Measurements from ENCODE around the gene ATP5F1E. TPM values are rescaled to one million over a fixed set of nuclear protein-coding genes. Genes with fewer than 3 reads are reported as not detected.

Gene ATP5F1E
- total RNA-seq, 1 experiment from 2014 or later = 41.1 TPM

- TF ChIP-seq HMGXB4 (CRISPR knock-in tag; IDR thresholded peaks at IDR 0.05) = no peak
- Mint-ChIP-seq H3K9me3 (no peaks in the 10 kb centered on the region), H3K4me3 (peak overlapping the region; percentile 80), H3K4me1 (peaks cover 35% of the 10 kb centered on the region), H3K36me3 (peaks cover 19% of the 10 kb centered on the region), H3K27me3 (ENCODE audit: low read depth) (no peaks in the 10 kb centered on the region; the same call in 1 of the 2 replicates), H3K27ac (peak overlapping the region; percentile 77; the same call in 1 of the 2 replicates)
- DNase-seq (ENCODE audit: low spot score) (no peak), ATAC-seq (no peak)
- POLR2A ChIA-PET = interaction anchor here (0.7 to 1.6 kb wide), 3 partner anchors 11 to 544 kb away, joined by 4 to 6 read pairs (median 5); no protein-coding TSS in a partner anchor
- CTCF ChIA-PET = interaction anchor here (0.7 to 1.3 kb wide), 2 partner anchors 112 to 240 kb away, joined by 4 to 7 read pairs; no protein-coding TSS in a partner anchor
These were observed 49.6 kb downstream of the ATP5F1E start for GRCh38 chr20:58982406-58983114.

- DNase-seq (ENCODE audit: low spot score) (no peak), ATAC-seq (peak; percentile 12)
- no peaks in the 10 kb centered on the region for H3K9me3 Mint-ChIP-seq
- H3K27ac Mint-ChIP-seq = no peak overlapping the region; the same call in 1 of the 2 replicates
- peaks cover 12% of the 10 kb centered on the region for H3K36me3 Mint-ChIP-seq
- peaks cover 35% of the 10 kb centered on the region for H3K4me1 Mint-ChIP-seq
- ChIA-PET CTCF (interaction anchor here (1.3 kb wide), 1 partner anchor 112 kb away, joined by 7 read pairs; no protein-coding TSS in a partner anchor), POLR2A (interaction anchor here (0.7 kb wide), 1 partner anchor 250 kb away, joined by 5 read pairs; no protein-coding TSS in a partner anchor)
- H3K27me3 Mint-ChIP-seq (ENCODE audit: low read depth) = peaks cover under 1% of the 10 kb centered on the region; the same call in 1 of the 2 replicates
- TF ChIP-seq ZMAT4 (CRISPR knock-in tag; IDR thresholded peaks at IDR 0.05) = no peak
- no peak for TF ChIP-seq MXD4 (CRISPR knock-in tag; IDR thresholded peaks at IDR 0.05; ENCODE audit: borderline replicate concordance)
- TF ChIP-seq GABPB1 (CRISPR knock-in tag; IDR thresholded peaks at IDR 0.05) = no peak
- TF ChIP-seq GRHL2 (CRISPR knock-in tag; IDR thresholded peaks at IDR 0.05; ENCODE audit: insufficient replicate concordance, severe bottlenecking) = no peak
- peak overlapping the region; percentile 80 for H3K4me3 Mint-ChIP-seq
These were observed 50.3 kb downstream of the ATP5F1E start for GRCh38 chr20:58981628-58982364.

GRCh38 chr20:58980711-58981627, 51.2 kb downstream of the ATP5F1E start, which contains the start of gene NELFCD:
Gene NELFCD (plus strand): TSS chr20:58981256. CDS start chr20:58981310, 54 bp downstream.
- Mint-ChIP-seq H3K4me1 (peaks cover 35% of the 10 kb centered on the region), H3K27me3 (ENCODE audit: low read depth) (peaks cover 3% of the 10 kb centered on the region; the same call in 1 of the 2 replicates), H3K36me3 (peaks cover 8% of the 10 kb centered on the region), H3K27ac (no peak within 1 kb of the TSS), H3K9me3 (0 out of 2 replicates have a peak, but pooled peaks cover 4% of the 10 kb centered on the region), H3K4me3 (peak within 1 kb of the TSS; percentile 80)
- ATAC-seq (peak; percentile 95), DNase-seq (ENCODE audit: low spot score) (peak; percentile 91)
- ChIA-PET CTCF (interaction anchor here (1.3 kb wide), 1 partner anchor 111 kb away, joined by 7 read pairs; no protein-coding TSS in a partner anchor), POLR2A (interaction anchor here (1.1 kb wide), 1 partner anchor 91 kb away, joined by 3 read pairs; no protein-coding TSS in a partner anchor)
- peak; percentile 50; the same call in 1 of the 2 replicates for TF ChIP-seq ZNF416 (CRISPR knock-in tag; IDR thresholded peaks at IDR 0.05)
- peak; percentile 62 for TF ChIP-seq SP1 (CRISPR knock-in tag; conservative IDR thresholded peaks at IDR 0.05)
- TF ChIP-seq IRF1 (CRISPR knock-in tag; IDR thresholded peaks at IDR 0.05) = no peak
- peak; percentile 94 for TF ChIP-seq GTF2I (CRISPR knock-in tag; conservative IDR thresholded peaks at IDR 0.05)
- TF ChIP-seq NFATC4 (CRISPR knock-in tag; IDR thresholded peaks at IDR 0.05) = peak; percentile 20; the same call in 1 of the 2 replicates
- TF ChIP-seq CREB1 (CRISPR knock-in tag; IDR thresholded peaks at IDR 0.05) = no peak
- peak; percentile 29; the same call in 1 of the 2 replicates for TF ChIP-seq FOXP4 (CRISPR knock-in tag; IDR thresholded peaks at IDR 0.05)
